GM12864 (cell line): Measurements from ENCODE around the gene HSD17B4.
"Not testable (repeated sequence)": the region's sequence is repeated elsewhere in the genome, so short reads cannot be mapped to it uniquely, and the experiment has no call there.

Experiments
- DNase-seq: peaks from one replicate; pipeline ENCODE4 v3.0.0-alpha.2; 2011; ENCODE audit warnings: low read depth
- H3K4me3 ChIP-seq: 2 replicates; pipeline ENCODE4 v1.5.1; 2011; ENCODE audit warnings: mild to moderate bottlenecking, low read depth, low read length, control low read depth
- CTCF ChIP-seq: IDR thresholded peaks from 2 replicates; pipeline ENCODE4 v1.5.1; 2011; ENCODE audit warnings: low read depth, mild to moderate bottlenecking, moderate library complexity, low read length, control low read depth, inconsistent platforms; ENCODE audit errors: missing control alignments

HSD17B4 gene

GRCh38 chr5:119420169-119420568, 32.1 kb upstream of the HSD17B4 start:
- no peak overlapping the region for H3K4me3 ChIP-seq
- DNase-seq: no peak
- no peak for TF ChIP-seq CTCF

DNA sequence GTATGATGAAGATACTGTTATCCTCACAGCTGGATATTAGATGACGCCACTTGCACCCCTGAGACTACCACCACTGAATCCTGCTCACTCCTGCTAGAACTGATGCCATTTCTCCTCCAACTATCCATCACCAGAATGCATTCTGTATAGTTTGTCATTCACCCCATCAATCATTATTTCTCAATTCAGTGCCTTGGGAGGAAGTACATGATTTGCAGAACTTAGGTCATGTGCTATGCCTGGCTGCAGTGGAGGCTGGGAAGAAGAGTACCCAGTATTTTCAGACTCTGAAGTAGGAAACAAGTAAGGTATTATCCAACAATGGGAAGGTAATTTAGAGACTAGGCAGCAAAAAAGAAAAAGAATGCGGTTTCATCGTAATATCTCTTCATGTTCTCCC, 26.2 kb upstream of the HSD17B4 start:
- DNase-seq: no peak
- H3K4me3 ChIP-seq: no peak overlapping the region
- no peak for TF ChIP-seq CTCF

DNA sequence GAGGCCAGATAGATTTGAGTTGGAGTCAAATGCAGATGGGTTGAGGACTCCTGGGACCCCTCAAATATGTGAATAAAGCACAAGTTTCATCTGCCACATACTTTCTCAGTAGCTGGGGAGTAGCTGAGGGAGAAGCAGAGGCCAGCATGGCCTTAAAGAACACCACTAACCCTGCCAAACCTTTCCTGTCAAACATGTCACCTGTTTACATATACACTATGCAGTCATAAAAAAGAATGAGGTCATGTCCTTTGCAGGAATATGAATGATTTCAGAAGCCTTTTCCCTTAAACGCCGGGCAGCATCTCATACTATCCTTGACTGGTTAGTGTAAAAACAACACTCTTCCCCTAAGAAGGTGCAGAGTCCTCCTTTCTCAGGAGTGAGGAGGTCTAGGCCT, 25.2 kb upstream of the HSD17B4 start:
- H3K4me3 ChIP-seq: no peak overlapping the region
- no peak for TF ChIP-seq CTCF
- DNase-seq: no peak

GRCh38 chr5:119427596-119427995, 24.7 kb upstream of the HSD17B4 start:
- H3K4me3 ChIP-seq, DNase-seq: not testable (repeated sequence)

DNA sequence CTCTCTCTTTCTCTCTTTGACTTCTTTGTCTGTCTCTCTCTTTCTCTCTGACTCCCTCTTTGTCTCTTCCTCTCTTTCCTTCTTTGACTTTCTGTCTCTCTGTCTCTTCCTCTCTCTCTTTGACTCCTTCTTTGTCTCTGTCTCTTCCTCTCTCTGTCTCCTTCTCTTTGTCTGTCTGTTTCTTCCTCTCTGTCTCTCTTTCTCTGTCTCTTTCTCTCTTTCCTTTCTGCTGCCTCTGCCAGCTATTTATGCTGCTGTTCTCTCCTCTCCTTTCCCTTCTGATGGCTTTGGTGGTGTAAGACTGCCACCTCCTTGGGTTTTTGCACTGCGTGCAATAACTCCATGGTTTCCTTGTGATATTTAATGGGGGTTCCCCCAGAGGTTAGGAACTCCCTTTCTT, 24.1 kb upstream of the HSD17B4 start:
- H3K4me3 ChIP-seq, DNase-seq: not testable (repeated sequence)

DNA sequence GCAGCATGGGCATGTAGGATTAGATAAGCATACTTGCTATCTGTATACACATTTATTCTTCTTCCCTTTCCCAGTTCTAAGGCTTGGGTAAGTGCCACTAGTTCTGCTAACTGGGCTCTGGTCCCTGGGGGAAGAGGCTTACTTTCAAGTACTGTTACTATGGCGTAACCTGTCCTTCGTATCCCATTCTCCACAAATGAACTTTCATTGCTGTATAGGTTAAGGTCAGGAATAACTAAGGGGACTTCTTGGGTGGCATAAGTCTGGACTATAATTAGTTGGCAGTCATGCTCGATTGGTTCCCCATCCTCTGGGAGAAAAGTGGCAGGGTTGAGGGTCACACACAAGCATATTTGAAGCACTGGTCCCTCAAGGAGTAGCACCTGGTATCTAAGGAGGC, 23.7 kb upstream of the HSD17B4 start:
- not testable (repeated sequence) for DNase-seq, H3K4me3 ChIP-seq

GRCh38 chr5:119432674-119433237, 19.5 kb upstream of the HSD17B4 start:
- H3K4me3 ChIP-seq, DNase-seq: not testable (repeated sequence)

- no peak overlapping the region for H3K4me3 ChIP-seq
- peak; percentile 52 for DNase-seq
- TF ChIP-seq CTCF: peak; percentile 71
These were observed 16.7 kb upstream of the HSD17B4 start for GRCh38 chr5:119435436-119436132.

GRCh38 chr5:119437785-119438586, 14.3 kb upstream of the HSD17B4 start:
- DNase-seq: not testable (repeated sequence)

DNA sequence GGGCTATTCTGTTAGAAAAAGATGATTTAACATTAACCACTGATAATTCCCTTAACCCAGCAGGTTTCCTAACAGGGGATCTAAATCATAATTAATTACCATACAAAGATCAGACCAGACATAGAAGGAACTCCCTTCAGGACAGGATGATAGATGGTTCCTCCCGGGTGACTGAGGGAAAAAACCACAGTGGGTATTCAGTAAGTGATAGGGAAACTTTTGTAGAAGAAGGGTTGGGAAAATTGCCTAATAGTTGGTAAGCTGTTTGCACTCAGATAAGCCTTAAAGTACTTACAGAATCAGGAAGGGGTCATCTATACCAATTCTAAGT, 13.7 kb upstream of the HSD17B4 start:
- not testable (repeated sequence) for DNase-seq, H3K4me3 ChIP-seq

More at GRCh38 chr5:119437785-119438586, 14.3 kb upstream of the HSD17B4 start:
- not testable (repeated sequence) for H3K4me3 ChIP-seq
